HG03103 (cell line): Measurements from ENCODE around the gene FRRS1L.

Experiments used
- ATAC-seq: cut with Tn5 transposase; IDR thresholded peaks from one replicate; pipeline ENCODE4 v1.9.1; 2021; ENCODE audit warnings: low read depth; ENCODE audit not compliant: unreplicated experiment

Gene FRRS1L

GRCh38 chr9:109166771-109167601, at the start of gene FRRS1L:
Gene FRRS1L, minus strand, starts transcription at chr9:109167249. Its CDS starts 111 bp downstream, at chr9:109167138.
- no peak for ATAC-seq

GRCh38 chr9:109214414-109214813, 47.4 kb upstream of the FRRS1L start:
- ATAC-seq: no peak

GRCh38 chr9:109213285-109214121, 46.5 kb upstream of the FRRS1L start:
- no peak for ATAC-seq

- no peak for ATAC-seq
These were observed 45.7 kb upstream of the FRRS1L start for GRCh38 chr9:109212768-109213167.

GRCh38 chr9:109206670-109207069, 39.6 kb upstream of the FRRS1L start:
- ATAC-seq: no peak

- ATAC-seq: no peak
These were observed 38.5 kb upstream of the FRRS1L start for GRCh38 chr9:109205526-109205925.

GRCh38 chr9:109203761-109204360, 36.8 kb upstream of the FRRS1L start:
- ATAC-seq: no peak

- ATAC-seq: no peak
These were observed 32.6 kb upstream of the FRRS1L start for GRCh38 chr9:109199676-109200075.

GRCh38 chr9:109198736-109199382, 31.8 kb upstream of the FRRS1L start:
- ATAC-seq: no peak

GRCh38 chr9:109193974-109194556, 27.0 kb upstream of the FRRS1L start:
- no peak for ATAC-seq

GRCh38 chr9:109192732-109193361, 25.8 kb upstream of the FRRS1L start:
- no peak for ATAC-seq

- no peak for ATAC-seq
These were observed 24.7 kb upstream of the FRRS1L start for GRCh38 chr9:109191746-109192145.

GRCh38 chr9:109190151-109190550, 23.1 kb upstream of the FRRS1L start:
- ATAC-seq: no peak

GRCh38 chr9:109186857-109187520, 19.9 kb upstream of the FRRS1L start:
- ATAC-seq: no peak

GRCh38 chr9:109182940-109183798, 16.1 kb upstream of the FRRS1L start:
- ATAC-seq: peak; percentile 58

GRCh38 chr9:109182550-109182939, 15.5 kb upstream of the FRRS1L start:
- no peak for ATAC-seq

GRCh38 chr9:109181284-109181683, 14.2 kb upstream of the FRRS1L start:
- no peak for ATAC-seq

GRCh38 chr9:109179801-109180523, 12.9 kb upstream of the FRRS1L start:
- ATAC-seq: no peak
